B cell (primary cell): ENCODE results near the gene AARS2. TPM values are rescaled to one million over a fixed set of nuclear protein-coding genes. Genes with fewer than 3 reads are reported as not detected.

Source experiments
- ATAC-seq: fragments of 200-7000 bp; cut with Tn5 transposase; one replicate; pipeline ENCODE4 v1.10.0; 2021; ENCODE audit warnings: low read depth, mild to moderate bottlenecking, moderate number of reproducible peaks, moderate library complexity
- CTCF ChIA-PET: fragments of 350-600 bp; sonication (Branson Sonifier 250); formaldehyde crosslinking; loops from one replicate; lab custom pipeline; 2021; ENCODE audit warnings: antibody characterized with exemption, inconsistent platforms; lab: Charles Lee
- POLR2A ChIA-PET: fragments of 350-600 bp; sonication (Branson Sonifier 250); formaldehyde crosslinking; loops from one replicate; lab custom pipeline; 2021; ENCODE audit warnings: antibody characterized with exemption; lab: Charles Lee
- DNase-seq: peaks from one replicate; pipeline ENCODE4 v3.0.0; 2013
- H2AFZ ChIP-seq: 2 replicates; pipeline ENCODE4 v1.6.1; 2012; ENCODE audit warnings: mild to moderate bottlenecking, low read depth, low read length; ENCODE audit not compliant: insufficient read depth, poor library complexity, severe bottlenecking
- H3K27ac ChIP-seq, 2 donors: 1 replicate in 1 of 2; 2 replicates in 1 of 2; pipeline ENCODE4 v1.5.1; 2012 to 2013; ENCODE audit warnings: low read length in 2 of 2, mild to moderate bottlenecking in 2 of 2, moderate library complexity in 1 of 2
- H3K27me3 ChIP-seq, 4 experiments: fragments of 200-600 bp in 1 of 4; sonication (generic) in 1 of 4; replicated peaks in 1 of 4; 1 replicate in 2 of 4; 2 replicates in 2 of 4; pipeline versions ENCODE4 v1.6.1 to v1.7.0; 2013 to 2016; ENCODE audit warnings: low read length in 3 of 4, mild to moderate bottlenecking in 2 of 4, mixed read lengths in 1 of 4, moderate library complexity in 1 of 4; ENCODE audit not compliant: insufficient read depth in 4 of 4, control insufficient read depth in 3 of 4; ENCODE audit errors: control extremely low read depth in 1 of 4
- H3K36me3 ChIP-seq, 2 experiments: replicated peaks in 1 of 2; 1 replicate in 1 of 2; 2 replicates in 1 of 2; pipeline versions ENCODE4 v1.6.1 to v1.7.1; 2013; ENCODE audit warnings: low read length in 1 of 2; ENCODE audit not compliant: insufficient read depth in 2 of 2, control insufficient read depth in 1 of 2; ENCODE audit errors: control extremely low read depth in 1 of 2, extremely low read depth in 1 of 2
- H3K4me1 ChIP-seq, 2 donors: fragments of 200-600 bp in 1 of 2; sonication (generic) in 1 of 2; 1 replicate in 1 of 2; 2 replicates in 1 of 2; pipeline versions ENCODE4 v1.5.1 to v1.6.1; 2013 to 2017; ENCODE audit warnings: low read length in 2 of 2; ENCODE audit not compliant: control insufficient read depth in 2 of 2, insufficient read depth in 2 of 2
- H3K4me2 ChIP-seq: replicated peaks from 2 replicates; pipeline ENCODE3; 2012; ENCODE audit warnings: mild to moderate bottlenecking, low read depth, low read length; ENCODE audit not compliant: poor library complexity, severe bottlenecking
- H3K4me3 ChIP-seq, 5 experiments: fragments of 200-600 bp in 1 of 5; sonication (generic) in 1 of 5; 1 replicate in 3 of 5; 2 replicates in 2 of 5; pipeline versions ENCODE4 v1.5.1 to v1.7.0; 2011 to 2016; ENCODE audit warnings: low read length in 4 of 5, mild to moderate bottlenecking in 4 of 5, low read depth in 2 of 5, control low read depth in 1 of 5, moderate library complexity in 1 of 5; ENCODE audit not compliant: insufficient read depth in 1 of 5; ENCODE audit errors: control extremely low read depth in 1 of 5, extremely low read depth in 1 of 5
- H3K79me2 ChIP-seq: fragments of 200-600 bp; sonication (generic); one replicate; pipeline ENCODE4 v1.6.0; 2016; ENCODE audit warnings: low read length; ENCODE audit not compliant: control insufficient read depth, insufficient read depth
- H3K9ac ChIP-seq: fragments of 200-600 bp; sonication (generic); 2 replicates; pipeline ENCODE4 v1.6.1; 2017; ENCODE audit warnings: mild to moderate bottlenecking, low read length, moderate library complexity
- H3K9me3 ChIP-seq, 3 donors: one replicate each; pipeline versions ENCODE4 v1.6.1 to v1.7.1; 2013; ENCODE audit warnings: low read length in 2 of 3; ENCODE audit not compliant: control insufficient read depth in 2 of 3, insufficient read depth in 1 of 3; ENCODE audit errors: control extremely low read depth in 1 of 3
- H4K20me1 ChIP-seq: 2 replicates; pipeline ENCODE4 v1.6.0; 2012; ENCODE audit warnings: mild to moderate bottlenecking, low read length; ENCODE audit not compliant: insufficient read depth, control insufficient read depth, poor library complexity, severe bottlenecking
- H3K27ac Mint-ChIP-seq: one replicate; pipeline ENCODE4 v1.8.0; 2021; ENCODE audit warnings: mixed read lengths
- H3K27me3 Mint-ChIP-seq: one replicate; pipeline ENCODE4 v1.8.0; 2021; ENCODE audit warnings: mixed read lengths
- H3K4me1 Mint-ChIP-seq: one replicate; pipeline ENCODE4 v1.8.0; 2021; ENCODE audit warnings: mixed read lengths
- H3K4me3 Mint-ChIP-seq: one replicate; pipeline ENCODE4 v1.8.0; 2021; ENCODE audit warnings: mixed read lengths
- H3K9me3 Mint-ChIP-seq: one replicate; pipeline ENCODE4 v1.8.0; 2022; ENCODE audit warnings: mixed read lengths; ENCODE audit not compliant: insufficient read depth
- EZH2 ChIP-seq: IDR thresholded peaks from 2 replicates; pipeline ENCODE4 v1.6.1; 2012; ENCODE audit warnings: borderline replicate concordance, low read depth, mild to moderate bottlenecking, moderate library complexity, low read length; ENCODE audit not compliant: insufficient read depth, poor library complexity, severe bottlenecking
- WGBS: methylation state at CpG from one replicate; pipeline ENCODE4 v1.1.5; 2013; ENCODE audit warnings: missing lambda C conversion rate; ENCODE audit not compliant: insufficient coverage; 5-methylcytosine and 5-hydroxymethylcytosine counted together
- intact Hi-C: fragments of 100-400 bp; cut with micrococcal nuclease; formaldehyde crosslinking; loops from one replicate; pipeline ENCODE4 v1.10.0; 2022
- polyA plus RNA-seq: library from polyadenylated mRNA; depleted of rRNA; stranded (reverse); fragments of >200 nt; gene quantifications from 2 replicates; pipeline ENCODE4 v1.2.3, GENCODE V29; 2012
- total RNA-seq, 2 donors: library from RNA; stranded (reverse); fragments of 120-200 nt in 1 of 2; gene quantifications; 1 replicate in 1 of 2; 2 replicates in 1 of 2; pipeline versions ENCODE4 v1.2.3 to v1.2.4, GENCODE V29; 2013 to 2022
- TF ChIP-seq, protein P1 (sequence below): fragments of 200-600 bp; IDR thresholded peaks from one replicate; pipeline ENCODE4 v1.8.0; 2022; ENCODE audit warnings: antibody characterized with exemption, mild to moderate bottlenecking

AARS2 gene
- total and polyA plus RNA-seq, 2 donors (not counting 1 experiment from before 2014, with no cell fraction given) = 11.3 to 21.3 TPM

DNA sequence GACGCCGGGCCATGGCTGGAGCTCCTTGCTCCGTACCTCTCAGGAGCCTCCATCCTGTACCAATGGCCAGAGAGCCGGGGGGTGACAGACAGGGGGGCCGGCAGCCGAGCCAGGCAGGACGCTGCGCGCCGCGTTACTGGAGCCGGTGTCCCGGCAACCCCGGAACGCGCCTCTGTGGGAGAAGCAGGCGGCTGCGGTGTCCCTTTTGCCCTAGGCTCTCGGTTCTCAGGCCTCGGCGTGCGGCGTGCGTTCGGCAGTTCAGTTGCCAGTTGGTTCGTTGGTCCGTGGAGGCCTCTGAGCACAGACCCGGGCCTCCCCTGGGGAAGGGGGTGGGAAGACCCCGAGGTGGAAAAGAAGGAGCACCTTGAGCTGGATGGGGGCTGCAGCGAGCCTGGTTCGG is 29.3 kb upstream of the AARS2 start, which contains the start of gene SPATS1:
Gene SPATS1, plus strand, starts transcription at position 162 of the 400 bp plus-strand sequence. CDS start 446 bp downstream, outside the sequence.
- peak within 1 kb of the TSS; percentile 27 for H2AFZ ChIP-seq
- intact Hi-C loops = no loop called here
- 7% methylated on average over 31 of the region's 31 CpGs for WGBS

DNA sequence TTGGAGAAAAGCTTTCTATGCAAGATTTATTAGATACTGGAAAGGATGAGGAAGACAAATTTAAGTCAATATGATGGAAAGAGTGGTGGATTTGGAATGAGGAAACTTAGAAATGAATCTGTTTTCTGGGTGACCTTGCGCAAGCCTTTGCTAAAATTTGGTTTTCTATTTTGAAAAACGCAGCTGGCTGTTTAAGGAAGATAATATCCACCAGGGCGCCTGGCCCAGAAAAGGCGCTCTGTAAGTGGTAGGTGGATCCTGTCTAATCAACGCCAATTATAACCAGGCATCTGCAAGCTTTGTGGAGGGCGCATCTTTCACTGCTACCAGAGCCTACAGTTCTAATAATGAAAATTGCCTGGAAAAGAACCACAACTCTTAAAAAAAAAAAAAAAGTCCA is 28.9 kb upstream of the AARS2 start:
- no peak for TF ChIP-seq EZH2
- TF ChIP-seq, protein P1, sequence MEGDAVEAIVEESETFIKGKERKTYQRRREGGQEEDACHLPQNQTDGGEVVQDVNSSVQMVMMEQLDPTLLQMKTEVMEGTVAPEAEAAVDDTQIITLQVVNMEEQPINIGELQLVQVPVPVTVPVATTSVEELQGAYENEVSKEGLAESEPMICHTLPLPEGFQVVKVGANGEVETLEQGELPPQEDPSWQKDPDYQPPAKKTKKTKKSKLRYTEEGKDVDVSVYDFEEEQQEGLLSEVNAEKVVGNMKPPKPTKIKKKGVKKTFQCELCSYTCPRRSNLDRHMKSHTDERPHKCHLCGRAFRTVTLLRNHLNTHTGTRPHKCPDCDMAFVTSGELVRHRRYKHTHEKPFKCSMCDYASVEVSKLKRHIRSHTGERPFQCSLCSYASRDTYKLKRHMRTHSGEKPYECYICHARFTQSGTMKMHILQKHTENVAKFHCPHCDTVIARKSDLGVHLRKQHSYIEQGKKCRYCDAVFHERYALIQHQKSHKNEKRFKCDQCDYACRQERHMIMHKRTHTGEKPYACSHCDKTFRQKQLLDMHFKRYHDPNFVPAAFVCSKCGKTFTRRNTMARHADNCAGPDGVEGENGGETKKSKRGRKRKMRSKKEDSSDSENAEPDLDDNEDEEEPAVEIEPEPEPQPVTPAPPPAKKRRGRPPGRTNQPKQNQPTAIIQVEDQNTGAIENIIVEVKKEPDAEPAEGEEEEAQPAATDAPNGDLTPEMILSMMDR = no peak
- intact Hi-C loops = no loop called here
- ATAC-seq (no peak), DNase-seq (no peak)
- Histone ChIP-seq H3K27me3 (peaks cover 0 to 42% (median 25%) of the 10 kb centered on the region in 4 experiments), H3K4me3 (no peak overlapping the region), H3K36me3 (no peaks in the 10 kb centered on the region), H2AFZ (peak overlapping the region; percentile 27), H3K4me2 (no peak overlapping the region), H4K20me1 (no peaks in the 10 kb centered on the region), H3K4me1 (peaks cover 0 to 6% of the 10 kb centered on the region in 2 donors), H3K9me3 (no peaks in the 10 kb centered on the region), H3K79me2 (no peaks in the 10 kb centered on the region), H3K9ac (no peak overlapping the region), H3K27ac (no peak overlapping the region)
- 4% methylated on average over 3 of the region's 6 CpGs for WGBS
- CTCF ChIA-PET = no interaction called here
- Mint-ChIP-seq H3K27me3 (peaks cover 43% of the 10 kb centered on the region), H3K4me3 (no peak overlapping the region), H3K4me1 (no peaks in the 10 kb centered on the region), H3K9me3 (no peaks in the 10 kb centered on the region), H3K27ac (no peak overlapping the region)
- POLR2A ChIA-PET = no interaction called here

More for the DNA sequence above, 29.3 kb upstream of the AARS2 start, which contains the start of gene SPATS1:
- Histone ChIP-seq H3K27me3 (peaks cover 0 to 42% (median 25%) of the 10 kb centered on the region in 4 experiments), H3K79me2 (no peaks in the 10 kb centered on the region), H3K27ac (no peak within 1 kb of the TSS), H3K4me1 (peaks cover 0 to 6% of the 10 kb centered on the region in 2 donors), H3K4me3 (no peak within 1 kb of the TSS), H3K4me2 (no peak within 1 kb of the TSS), H3K9me3 (no peaks in the 10 kb centered on the region), H3K36me3 (no peaks in the 10 kb centered on the region), H4K20me1 (no peaks in the 10 kb centered on the region), H3K9ac (no peak within 1 kb of the TSS)
- H3K9me3 Mint-ChIP-seq = no peaks in the 10 kb centered on the region
- DNase-seq = no peak
- TF ChIP-seq EZH2 = no peak
- TF ChIP-seq, protein P1 = no peak
- ChIA-PET CTCF (interaction anchor here (0.7 to 1.4 kb wide), 3 partner anchors 74 to 1648 kb away, joined by 3 to 10 read pairs (median 5); no protein-coding TSS in a partner anchor), POLR2A (no interaction called here)
- H3K4me1 Mint-ChIP-seq = no peaks in the 10 kb centered on the region
- ATAC-seq = no peak
- no peak within 1 kb of the TSS for H3K4me3 Mint-ChIP-seq
- H3K27ac Mint-ChIP-seq = no peak within 1 kb of the TSS
- peaks cover 47% of the 10 kb centered on the region for H3K27me3 Mint-ChIP-seq
